ENCODE results near the gene GPR78.

DNA sequence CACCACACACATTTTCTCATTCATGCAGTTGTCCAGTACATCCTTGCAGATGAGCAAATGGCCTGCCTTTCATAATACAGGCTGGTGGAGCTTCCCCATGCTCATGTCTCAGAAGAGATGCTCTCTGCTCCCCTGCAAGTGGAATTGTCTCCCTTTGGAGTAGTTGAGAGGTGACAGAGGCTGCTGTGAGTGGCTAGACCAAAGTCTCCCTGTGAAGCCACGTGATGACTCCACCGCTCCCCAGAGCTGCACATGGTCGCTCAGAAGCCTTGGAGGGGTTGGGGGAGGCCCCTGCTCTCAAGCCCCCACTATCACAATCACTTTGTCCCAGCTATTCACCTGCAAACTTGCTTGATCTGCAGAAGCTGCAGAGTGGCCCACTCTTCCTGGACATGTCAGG lies 1.5 kb upstream of the GPR78 start:
- no peak for TF ChIP-seq SAP30 (IDR thresholded peaks at IDR 0.05; ENCODE audit: insufficient read depth, insufficient replicate concordance, low read length)
- TF ChIP-seq CHD2 (IDR thresholded peaks at IDR 0.05; ENCODE audit: low read length): no peak
- TF ChIP-seq SUZ12 (IDR thresholded peaks at IDR 0.05; ENCODE audit: low read length): no peak
- TF ChIP-seq, protein P1, sequence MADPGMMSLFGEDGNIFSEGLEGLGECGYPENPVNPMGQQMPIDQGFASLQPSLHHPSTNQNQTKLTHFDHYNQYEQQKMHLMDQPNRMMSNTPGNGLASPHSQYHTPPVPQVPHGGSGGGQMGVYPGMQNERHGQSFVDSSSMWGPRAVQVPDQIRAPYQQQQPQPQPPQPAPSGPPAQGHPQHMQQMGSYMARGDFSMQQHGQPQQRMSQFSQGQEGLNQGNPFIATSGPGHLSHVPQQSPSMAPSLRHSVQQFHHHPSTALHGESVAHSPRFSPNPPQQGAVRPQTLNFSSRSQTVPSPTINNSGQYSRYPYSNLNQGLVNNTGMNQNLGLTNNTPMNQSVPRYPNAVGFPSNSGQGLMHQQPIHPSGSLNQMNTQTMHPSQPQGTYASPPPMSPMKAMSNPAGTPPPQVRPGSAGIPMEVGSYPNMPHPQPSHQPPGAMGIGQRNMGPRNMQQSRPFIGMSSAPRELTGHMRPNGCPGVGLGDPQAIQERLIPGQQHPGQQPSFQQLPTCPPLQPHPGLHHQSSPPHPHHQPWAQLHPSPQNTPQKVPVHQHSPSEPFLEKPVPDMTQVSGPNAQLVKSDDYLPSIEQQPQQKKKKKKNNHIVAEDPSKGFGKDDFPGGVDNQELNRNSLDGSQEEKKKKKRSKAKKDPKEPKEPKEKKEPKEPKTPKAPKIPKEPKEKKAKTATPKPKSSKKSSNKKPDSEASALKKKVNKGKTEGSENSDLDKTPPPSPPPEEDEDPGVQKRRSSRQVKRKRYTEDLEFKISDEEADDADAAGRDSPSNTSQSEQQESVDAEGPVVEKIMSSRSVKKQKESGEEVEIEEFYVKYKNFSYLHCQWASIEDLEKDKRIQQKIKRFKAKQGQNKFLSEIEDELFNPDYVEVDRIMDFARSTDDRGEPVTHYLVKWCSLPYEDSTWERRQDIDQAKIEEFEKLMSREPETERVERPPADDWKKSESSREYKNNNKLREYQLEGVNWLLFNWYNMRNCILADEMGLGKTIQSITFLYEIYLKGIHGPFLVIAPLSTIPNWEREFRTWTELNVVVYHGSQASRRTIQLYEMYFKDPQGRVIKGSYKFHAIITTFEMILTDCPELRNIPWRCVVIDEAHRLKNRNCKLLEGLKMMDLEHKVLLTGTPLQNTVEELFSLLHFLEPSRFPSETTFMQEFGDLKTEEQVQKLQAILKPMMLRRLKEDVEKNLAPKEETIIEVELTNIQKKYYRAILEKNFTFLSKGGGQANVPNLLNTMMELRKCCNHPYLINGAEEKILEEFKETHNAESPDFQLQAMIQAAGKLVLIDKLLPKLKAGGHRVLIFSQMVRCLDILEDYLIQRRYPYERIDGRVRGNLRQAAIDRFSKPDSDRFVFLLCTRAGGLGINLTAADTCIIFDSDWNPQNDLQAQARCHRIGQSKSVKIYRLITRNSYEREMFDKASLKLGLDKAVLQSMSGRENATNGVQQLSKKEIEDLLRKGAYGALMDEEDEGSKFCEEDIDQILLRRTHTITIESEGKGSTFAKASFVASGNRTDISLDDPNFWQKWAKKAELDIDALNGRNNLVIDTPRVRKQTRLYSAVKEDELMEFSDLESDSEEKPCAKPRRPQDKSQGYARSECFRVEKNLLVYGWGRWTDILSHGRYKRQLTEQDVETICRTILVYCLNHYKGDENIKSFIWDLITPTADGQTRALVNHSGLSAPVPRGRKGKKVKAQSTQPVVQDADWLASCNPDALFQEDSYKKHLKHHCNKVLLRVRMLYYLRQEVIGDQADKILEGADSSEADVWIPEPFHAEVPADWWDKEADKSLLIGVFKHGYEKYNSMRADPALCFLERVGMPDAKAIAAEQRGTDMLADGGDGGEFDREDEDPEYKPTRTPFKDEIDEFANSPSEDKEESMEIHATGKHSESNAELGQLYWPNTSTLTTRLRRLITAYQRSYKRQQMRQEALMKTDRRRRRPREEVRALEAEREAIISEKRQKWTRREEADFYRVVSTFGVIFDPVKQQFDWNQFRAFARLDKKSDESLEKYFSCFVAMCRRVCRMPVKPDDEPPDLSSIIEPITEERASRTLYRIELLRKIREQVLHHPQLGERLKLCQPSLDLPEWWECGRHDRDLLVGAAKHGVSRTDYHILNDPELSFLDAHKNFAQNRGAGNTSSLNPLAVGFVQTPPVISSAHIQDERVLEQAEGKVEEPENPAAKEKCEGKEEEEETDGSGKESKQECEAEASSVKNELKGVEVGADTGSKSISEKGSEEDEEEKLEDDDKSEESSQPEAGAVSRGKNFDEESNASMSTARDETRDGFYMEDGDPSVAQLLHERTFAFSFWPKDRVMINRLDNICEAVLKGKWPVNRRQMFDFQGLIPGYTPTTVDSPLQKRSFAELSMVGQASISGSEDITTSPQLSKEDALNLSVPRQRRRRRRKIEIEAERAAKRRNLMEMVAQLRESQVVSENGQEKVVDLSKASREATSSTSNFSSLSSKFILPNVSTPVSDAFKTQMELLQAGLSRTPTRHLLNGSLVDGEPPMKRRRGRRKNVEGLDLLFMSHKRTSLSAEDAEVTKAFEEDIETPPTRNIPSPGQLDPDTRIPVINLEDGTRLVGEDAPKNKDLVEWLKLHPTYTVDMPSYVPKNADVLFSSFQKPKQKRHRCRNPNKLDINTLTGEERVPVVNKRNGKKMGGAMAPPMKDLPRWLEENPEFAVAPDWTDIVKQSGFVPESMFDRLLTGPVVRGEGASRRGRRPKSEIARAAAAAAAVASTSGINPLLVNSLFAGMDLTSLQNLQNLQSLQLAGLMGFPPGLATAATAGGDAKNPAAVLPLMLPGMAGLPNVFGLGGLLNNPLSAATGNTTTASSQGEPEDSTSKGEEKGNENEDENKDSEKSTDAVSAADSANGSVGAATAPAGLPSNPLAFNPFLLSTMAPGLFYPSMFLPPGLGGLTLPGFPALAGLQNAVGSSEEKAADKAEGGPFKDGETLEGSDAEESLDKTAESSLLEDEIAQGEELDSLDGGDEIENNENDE (IDR thresholded peaks at IDR 0.05; ENCODE audit: insufficient replicate concordance, low read length): no peak
- TF ChIP-seq EZH2 (IDR thresholded peaks at IDR 0.05; ENCODE audit: low read depth, low read length, severe bottlenecking): no peak
- TF ChIP-seq CREB1 (IDR thresholded peaks at IDR 0.05): no peak

Data from H1 (cell line).